ENCODE results near the gene SH3PXD2A. TPM values are rescaled to one million over a fixed set of nuclear protein-coding genes. Genes with fewer than 3 reads are reported as not detected.

SH3PXD2A gene
- total RNA-seq, 2 experiments from 2014 or later: 6.9 to 7.0 TPM

DNA sequence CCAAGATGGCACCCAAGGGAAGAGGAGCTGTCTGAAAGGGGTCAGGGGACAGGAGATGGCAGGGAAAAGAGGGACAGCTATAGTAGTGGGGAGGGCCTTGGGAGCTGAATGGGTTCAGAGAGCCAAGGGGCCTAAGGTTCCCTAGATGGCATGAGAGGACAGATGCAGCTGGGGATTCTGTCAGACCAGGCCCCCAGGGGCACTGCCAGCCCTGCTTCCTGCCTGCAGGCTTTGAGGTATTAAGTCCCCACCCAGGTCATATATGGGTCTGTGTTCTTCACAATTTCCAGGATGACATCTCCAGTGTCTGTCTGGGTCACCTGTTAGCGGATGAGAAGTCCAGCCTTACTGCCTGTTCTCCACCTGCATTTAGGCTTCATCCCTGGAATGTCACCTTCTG is 305.1 kb downstream of the SH3PXD2A start:
- Mint-ChIP-seq H3K4me1 (ENCODE audit: low read depth) (peaks cover 14% of the 10 kb centered on the region), H3K27ac (no peak overlapping the region), H3K4me3 (no peak overlapping the region), H3K27me3 (peaks cover 11% of the 10 kb centered on the region), H3K9me3 (no peaks in the 10 kb centered on the region), H3K36me3 (ENCODE audit: low read depth) (no peaks in the 10 kb centered on the region)
- ATAC-seq (ENCODE audit: poor library complexity) (no peak), DNase-seq (no peak)
- no peaks in the 10 kb centered on the region for H3K36me3 ChIP-seq (ENCODE audit: insufficient read depth, low read length)
- TF ChIP-seq CTCF (IDR thresholded peaks at IDR 0.05): no peak
- intact Hi-C loops (cut with DNase I, micrococcal nuclease): no loop called here
- no peak overlapping the region for H3K27ac ChIP-seq (ENCODE audit: low read depth in 1 of 2, low read length in 2 of 2)
- H3K4me3 ChIP-seq (ENCODE audit: low read length): no peak overlapping the region
- peaks cover 16% of the 10 kb centered on the region for H3K4me1 ChIP-seq (ENCODE audit: insufficient read depth, low read length)
- CTCF ChIA-PET: no interaction called here
- POLR2A ChIA-PET: no interaction called here
- H3K9me3 ChIP-seq (ENCODE audit: control insufficient read depth in 1 of 2, insufficient read depth in 1 of 2, low read length in 2 of 2): no peaks in the 10 kb centered on the region
- H3K27me3 ChIP-seq (ENCODE audit: control insufficient read depth in 1 of 2, insufficient read depth in 2 of 2, low read length in 2 of 2): no peaks in the 10 kb centered on the region

GRCh38 chr10:103549349-103549685 is 306.1 kb downstream of the SH3PXD2A start:
- ChIA-PET POLR2A (interaction anchor here (0.6 kb wide), 1 partner anchor 569 kb away, joined by 3 read pairs; no protein-coding TSS in a partner anchor), CTCF (no interaction called here)
- peaks cover 4% of the 10 kb centered on the region for H3K27me3 Mint-ChIP-seq
- intact Hi-C loops (cut with DNase I, micrococcal nuclease): no loop called here
- Histone ChIP-seq H3K36me3 (ENCODE audit: insufficient read depth, low read length) (no peaks in the 10 kb centered on the region), H3K4me3 (ENCODE audit: low read length) (no peak overlapping the region), H3K27me3 (ENCODE audit: control insufficient read depth in 1 of 2, insufficient read depth in 2 of 2, low read length in 2 of 2) (no peaks in the 10 kb centered on the region), H3K9me3 (ENCODE audit: control insufficient read depth in 1 of 2, insufficient read depth in 1 of 2, low read length in 2 of 2) (no peaks in the 10 kb centered on the region), H3K27ac (ENCODE audit: low read depth in 1 of 2, low read length in 2 of 2) (no peak overlapping the region), H3K4me1 (ENCODE audit: insufficient read depth, low read length) (peaks cover 10% of the 10 kb centered on the region)
- DNase-seq: no peak
- no peaks in the 10 kb centered on the region for H3K9me3 Mint-ChIP-seq
- no peak overlapping the region for H3K27ac Mint-ChIP-seq
- H3K36me3 Mint-ChIP-seq (ENCODE audit: low read depth): no peaks in the 10 kb centered on the region
- peaks cover 8% of the 10 kb centered on the region for H3K4me1 Mint-ChIP-seq (ENCODE audit: low read depth)
- no peak overlapping the region for H3K4me3 Mint-ChIP-seq
- ATAC-seq (ENCODE audit: poor library complexity): no peak
- no peak for TF ChIP-seq CTCF (IDR thresholded peaks at IDR 0.05)

GRCh38 chr10:103548581-103549348 is 306.6 kb downstream of the SH3PXD2A start:
- no peak for TF ChIP-seq CTCF (IDR thresholded peaks at IDR 0.05)
- intact Hi-C loops (cut with DNase I, micrococcal nuclease): no loop called here
- Histone ChIP-seq H3K27me3 (ENCODE audit: control insufficient read depth in 1 of 2, insufficient read depth in 2 of 2, low read length in 2 of 2) (no peaks in the 10 kb centered on the region), H3K9me3 (ENCODE audit: control insufficient read depth in 1 of 2, insufficient read depth in 1 of 2, low read length in 2 of 2) (no peaks in the 10 kb centered on the region), H3K4me3 (ENCODE audit: low read length) (no peak overlapping the region), H3K36me3 (ENCODE audit: insufficient read depth, low read length) (no peaks in the 10 kb centered on the region), H3K27ac (ENCODE audit: low read depth in 1 of 2, low read length in 2 of 2) (no peak overlapping the region), H3K4me1 (ENCODE audit: insufficient read depth, low read length) (peaks cover 5% of the 10 kb centered on the region)
- DNase-seq (no peak), ATAC-seq (ENCODE audit: poor library complexity) (no peak)
- no peak overlapping the region for H3K27ac Mint-ChIP-seq
- no peaks in the 10 kb centered on the region for H3K9me3 Mint-ChIP-seq
- H3K4me1 Mint-ChIP-seq (ENCODE audit: low read depth): peaks cover 2% of the 10 kb centered on the region
- no peaks in the 10 kb centered on the region for H3K27me3 Mint-ChIP-seq
- H3K36me3 Mint-ChIP-seq (ENCODE audit: low read depth): no peaks in the 10 kb centered on the region
- ChIA-PET POLR2A (no interaction called here), CTCF (no interaction called here)
- H3K4me3 Mint-ChIP-seq: no peak overlapping the region
